SK-N-SH treated with all-trans-retinoic acid at 6 μM for 48 hours (cell line): ENCODE measurements around the gene AOPEP.
A peak's percentile ranks its signal among the peaks of the same experiment; 100 is the strongest.

Experiments used
- ATAC-seq: fragments of 200-7000 bp; cut with Tn5 transposase; 3 replicates; pipeline ENCODE4 v1.9.1; 2020; ENCODE audit warnings: mild to moderate bottlenecking, moderate library complexity
- ARNTL ChIP-seq: fragments of 450-650 bp; formaldehyde crosslinking; IDR thresholded peaks from 2 replicates; pipeline ENCODE4 v1.5.0; 2020; ENCODE audit warnings: low read depth, mild to moderate bottlenecking, moderate library complexity, borderline replicate concordance
- BACH2 ChIP-seq: fragments of 250-450 bp; sonication (Bioruptor Pico); IDR thresholded peaks from 2 replicates; pipeline ENCODE4 v1.9.0; 2021; ENCODE audit warnings: mild to moderate bottlenecking, borderline replicate concordance
- CSDC2 ChIP-seq: fragments of 250-450 bp; sonication (Bioruptor Pico); IDR thresholded peaks from 2 replicates; pipeline ENCODE4 v1.5.0; 2020; ENCODE audit warnings: mild to moderate bottlenecking, moderate library complexity
- CSRNP3 ChIP-seq: fragments of 250-450 bp; sonication (Bioruptor Pico); IDR thresholded peaks from 2 replicates; pipeline ENCODE4 v1.5.1; 2021; ENCODE audit warnings: mild to moderate bottlenecking, moderate library complexity
- ESRRG ChIP-seq: fragments of 250-450 bp; sonication (Bioruptor Pico); IDR thresholded peaks from 2 replicates; pipeline ENCODE4 v1.6.1; 2021; ENCODE audit warnings: mild to moderate bottlenecking
- ISL1 ChIP-seq: fragments of 250-450 bp; sonication (Bioruptor Pico); IDR thresholded peaks from 2 replicates; pipeline ENCODE4 v2.1.2; 2022; ENCODE audit warnings: mild to moderate bottlenecking, moderate library complexity
- OSR1 ChIP-seq: fragments of 250-450 bp; sonication (Bioruptor Pico); IDR thresholded peaks from 2 replicates; pipeline ENCODE4 v1.8.0; 2022; ENCODE audit warnings: moderate library complexity, mild to moderate bottlenecking, inconsistent platforms
- PPARA ChIP-seq: fragments of 250-450 bp; sonication (Bioruptor Pico); IDR thresholded peaks from 2 replicates; pipeline ENCODE4 v1.5.0; 2020; ENCODE audit warnings: mild to moderate bottlenecking, borderline replicate concordance
- RARB ChIP-seq: fragments of 250-450 bp; sonication (Bioruptor Pico); IDR thresholded peaks from 2 replicates; pipeline ENCODE4 v1.8.0; 2021; ENCODE audit warnings: mild to moderate bottlenecking, moderate library complexity
- TCF4 ChIP-seq: fragments of 250-450 bp; sonication (Bioruptor Pico); IDR thresholded peaks from 2 replicates; pipeline ENCODE4 v1.8.0; 2021; ENCODE audit warnings: mild to moderate bottlenecking, moderate library complexity, borderline replicate concordance
- TOX ChIP-seq: fragments of 250-450 bp; sonication (Bioruptor Pico); IDR thresholded peaks from 2 replicates; pipeline ENCODE4 v1.8.0; 2021; ENCODE audit warnings: mild to moderate bottlenecking, moderate library complexity, borderline replicate concordance
- TSHZ2 ChIP-seq: fragments of 250-450 bp; sonication (Bioruptor Pico); IDR thresholded peaks from 2 replicates; pipeline ENCODE4 v1.5.0; 2020; ENCODE audit warnings: mild to moderate bottlenecking, moderate library complexity
- ZC3H10 ChIP-seq: fragments of 250-450 bp; sonication (Bioruptor Pico); IDR thresholded peaks from 2 replicates; pipeline ENCODE4 v1.5.1; 2021; ENCODE audit warnings: mild to moderate bottlenecking, moderate library complexity
- ZFP3 ChIP-seq: fragments of 250-450 bp; sonication (Bioruptor Pico); IDR thresholded peaks from 2 replicates; pipeline ENCODE4 v1.5.0; 2020; ENCODE audit warnings: mild to moderate bottlenecking, moderate library complexity
- ZFP30 ChIP-seq: fragments of 450-650 bp; formaldehyde crosslinking; IDR thresholded peaks from 2 replicates; pipeline ENCODE4 v1.5.0; 2022; ENCODE audit warnings: mild to moderate bottlenecking, moderate library complexity
- ZNF70 ChIP-seq: fragments of 450-650 bp; formaldehyde crosslinking; IDR thresholded peaks from 2 replicates; pipeline ENCODE4 v1.5.0; 2020; ENCODE audit warnings: mild to moderate bottlenecking, moderate library complexity
- TF ChIP-seq, protein P1 (sequence below): fragments of 250-450 bp; sonication (Bioruptor Pico); IDR thresholded peaks from 2 replicates; pipeline ENCODE4 v1.5.1; 2020; ENCODE audit warnings: low read depth, mild to moderate bottlenecking, moderate library complexity
- TF ChIP-seq, protein P2 (sequence below): fragments of 250-450 bp; sonication (Bioruptor Pico); IDR thresholded peaks from 2 replicates; pipeline ENCODE4 v1.8.0; 2021; ENCODE audit warnings: low read depth, mild to moderate bottlenecking, moderate library complexity, borderline replicate concordance

Gene AOPEP

DNA sequence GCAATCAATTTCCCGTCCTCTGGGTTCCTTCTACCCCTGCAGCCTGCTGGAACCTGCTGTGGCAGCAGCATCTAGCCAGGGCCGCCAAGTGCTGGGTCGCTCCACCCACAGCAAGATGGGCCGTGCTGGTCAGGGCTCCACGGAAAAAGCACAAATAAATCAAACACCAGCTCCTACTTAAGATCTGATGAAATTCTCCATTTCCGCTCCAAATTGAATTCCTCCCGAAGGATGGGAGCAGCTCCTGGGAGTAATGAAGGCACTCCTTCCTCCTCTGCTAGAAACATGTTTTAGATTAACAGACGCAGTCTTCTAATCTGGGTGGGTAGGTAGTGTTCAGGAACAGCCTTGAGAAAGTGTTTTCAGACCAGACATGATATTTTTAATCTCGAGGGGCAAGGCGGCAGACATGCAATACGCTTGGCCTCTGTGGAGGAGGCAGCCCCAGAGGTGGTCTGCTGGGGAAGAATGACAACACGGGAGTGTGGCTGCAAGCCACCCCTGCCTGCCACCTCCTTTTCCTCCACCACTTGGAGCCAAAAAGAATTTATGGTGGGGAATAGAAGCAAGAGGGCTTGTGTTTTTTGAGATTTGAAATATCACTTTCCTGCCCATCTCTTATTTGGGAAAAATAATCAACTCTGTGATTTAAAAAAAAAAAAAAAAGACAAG, 194.1 kb downstream of the AOPEP start:
- peak; percentile 76 for ATAC-seq
- TF ChIP-seq ZC3H10, result 0 out of 2 replicates have a peak, but pooled peaks have one; percentile 17
- no peak for TF ChIP-seq ESRRG (CRISPR knock-in tag)
- TF ChIP-seq TOX, result no peak
- TF ChIP-seq TSHZ2 (CRISPR knock-in tag), result 0 out of 2 replicates have a peak, but pooled peaks have one; percentile 25
- TF ChIP-seq ZFP3 (CRISPR knock-in tag), result 0 out of 2 replicates have a peak, but pooled peaks have one; percentile 14
- TF ChIP-seq BACH2 (CRISPR knock-in tag), result no peak
- no peak for TF ChIP-seq RARB (CRISPR knock-in tag)
- TF ChIP-seq, protein P1, sequence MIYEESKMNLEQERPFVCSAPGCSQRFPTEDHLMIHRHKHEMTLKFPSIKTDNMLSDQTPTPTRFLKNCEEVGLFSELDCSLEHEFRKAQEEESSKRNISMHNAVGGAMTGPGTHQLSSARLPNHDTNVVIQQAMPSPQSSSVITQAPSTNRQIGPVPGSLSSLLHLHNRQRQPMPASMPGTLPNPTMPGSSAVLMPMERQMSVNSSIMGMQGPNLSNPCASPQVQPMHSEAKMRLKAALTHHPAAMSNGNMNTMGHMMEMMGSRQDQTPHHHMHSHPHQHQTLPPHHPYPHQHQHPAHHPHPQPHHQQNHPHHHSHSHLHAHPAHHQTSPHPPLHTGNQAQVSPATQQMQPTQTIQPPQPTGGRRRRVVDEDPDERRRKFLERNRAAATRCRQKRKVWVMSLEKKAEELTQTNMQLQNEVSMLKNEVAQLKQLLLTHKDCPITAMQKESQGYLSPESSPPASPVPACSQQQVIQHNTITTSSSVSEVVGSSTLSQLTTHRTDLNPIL, result peak; percentile 9; the same call in 1 of the 2 replicates
- TF ChIP-seq TCF4 (CRISPR knock-in tag), result no peak
- no peak for TF ChIP-seq CSRNP3 (CRISPR knock-in tag)
- peak; percentile 89 for TF ChIP-seq ISL1 (CRISPR knock-in tag)
- TF ChIP-seq ZNF70, result no peak

- TF ChIP-seq ESRRG (CRISPR knock-in tag) (no peak), ZC3H10 (0 out of 2 replicates have a peak, but pooled peaks have one; percentile 20), ISL1 (CRISPR knock-in tag) (peak; percentile 6), TCF4 (CRISPR knock-in tag) (no peak), ZFP3 (CRISPR knock-in tag) (peak; percentile 88)
- TF ChIP-seq, all 23 proteins: peak for 3
- peak; percentile 74 for ATAC-seq
These were observed 194.6 kb downstream of the AOPEP start for GRCh38 chr9:94921092-94921471.

DNA sequence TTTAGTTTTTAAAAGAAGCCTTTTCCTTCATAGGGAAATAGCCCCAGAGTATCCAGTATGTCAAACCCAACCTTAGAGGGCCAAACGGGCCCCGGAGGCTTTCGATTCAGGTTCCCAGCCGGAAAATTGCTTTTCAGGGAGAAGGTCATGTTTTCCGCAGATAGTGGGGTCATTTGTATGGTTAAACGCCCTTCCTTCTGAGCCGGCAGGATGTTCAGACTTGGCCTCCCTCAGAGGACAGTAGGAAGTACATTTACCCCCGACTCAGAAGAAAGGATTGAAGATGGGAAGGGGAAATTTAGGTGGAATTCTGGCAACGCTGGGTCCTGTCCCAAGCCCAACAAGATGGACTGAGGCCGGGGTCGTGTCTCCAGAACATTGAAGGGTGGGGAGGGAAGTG, 195.2 kb downstream of the AOPEP start:
- TF ChIP-seq ARNTL (CRISPR knock-in tag), result no peak
- TF ChIP-seq PPARA, result no peak
- TF ChIP-seq, protein P2, sequence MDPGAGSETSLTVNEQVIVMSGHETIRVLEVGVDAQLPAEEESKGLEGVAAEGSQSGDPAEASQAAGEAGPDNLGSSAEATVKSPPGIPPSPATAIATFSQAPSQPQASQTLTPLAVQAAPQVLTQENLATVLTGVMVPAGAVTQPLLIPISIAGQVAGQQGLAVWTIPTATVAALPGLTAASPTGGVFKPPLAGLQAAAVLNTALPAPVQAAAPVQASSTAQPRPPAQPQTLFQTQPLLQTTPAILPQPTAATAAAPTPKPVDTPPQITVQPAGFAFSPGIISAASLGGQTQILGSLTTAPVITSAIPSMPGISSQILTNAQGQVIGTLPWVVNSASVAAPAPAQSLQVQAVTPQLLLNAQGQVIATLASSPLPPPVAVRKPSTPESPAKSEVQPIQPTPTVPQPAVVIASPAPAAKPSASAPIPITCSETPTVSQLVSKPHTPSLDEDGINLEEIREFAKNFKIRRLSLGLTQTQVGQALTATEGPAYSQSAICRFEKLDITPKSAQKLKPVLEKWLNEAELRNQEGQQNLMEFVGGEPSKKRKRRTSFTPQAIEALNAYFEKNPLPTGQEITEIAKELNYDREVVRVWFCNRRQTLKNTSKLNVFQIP (CRISPR knock-in tag), result no peak
- no peak for TF ChIP-seq ISL1 (CRISPR knock-in tag)
- 0 out of 2 replicates have a peak, but pooled peaks have one; percentile 11 for TF ChIP-seq RARB (CRISPR knock-in tag)
- TF ChIP-seq TOX, result no peak
- no peak for TF ChIP-seq ZFP3 (CRISPR knock-in tag)
- no peak for TF ChIP-seq ESRRG (CRISPR knock-in tag)
- no peak for TF ChIP-seq TSHZ2 (CRISPR knock-in tag)
- no peak for TF ChIP-seq OSR1 (CRISPR knock-in tag)
- TF ChIP-seq ZFP30, result no peak
- TF ChIP-seq CSRNP3 (CRISPR knock-in tag), result no peak
- TF ChIP-seq, protein P1, result 0 out of 2 replicates have a peak, but pooled peaks have one; percentile 15
- TF ChIP-seq CSDC2, result no peak
- no peak for TF ChIP-seq TCF4 (CRISPR knock-in tag)
- no peak for ATAC-seq
